Left ventricle myocardium inferior (tissue), 1 donor: ENCODE data around the gene ERO1A. TPM values are rescaled to one million over a fixed set of nuclear protein-coding genes. Genes with fewer than 3 reads are reported as not detected.
A peak's percentile ranks its signal among the peaks of the same experiment; 100 is the strongest.

Experiments used
- DNase-seq: peaks from one replicate; pipeline ENCODE4 v3.0.0-alpha.2; 2020
- H3K27ac ChIP-seq: fragments of 200-600 bp; replicated peaks from 2 replicates; pipeline ENCODE4 v1.8.0; 2021
- H3K27me3 ChIP-seq: fragments of 200-600 bp; 2 replicates; pipeline ENCODE4 v1.8.0; 2021; ENCODE audit warnings: low read depth
- H3K36me3 ChIP-seq: fragments of 200-600 bp; 2 replicates; pipeline ENCODE4 v1.8.0; 2021
- H3K4me1 ChIP-seq: fragments of 200-600 bp; 2 replicates; pipeline ENCODE4 v1.8.0; 2021
- H3K4me3 ChIP-seq: fragments of 200-600 bp; 2 replicates; pipeline ENCODE4 v1.8.0; 2021; ENCODE audit warnings: mild to moderate bottlenecking, moderate library complexity
- H3K9me3 ChIP-seq: fragments of 200-600 bp; replicated peaks from 2 replicates; pipeline ENCODE4 v1.8.0; 2021
- CTCF ChIP-seq: fragments of 200-600 bp; IDR thresholded peaks from 2 replicates; pipeline ENCODE4 v1.8.0; 2021; ENCODE audit warnings: antibody characterized with exemption, mild to moderate bottlenecking, borderline replicate concordance
- intact Hi-C: fragments of 100-400 bp; cut with micrococcal nuclease; formaldehyde crosslinking; loops from one replicate; pipeline ENCODE4 v1.11.0; 2022
- long read RNA-seq: library from polyadenylated mRNA; unstranded; transcript quantifications from one replicate; pipeline ENCODE4 v2.0.0, GENCODE V29; 2021
- total RNA-seq: library from RNA; stranded (reverse); fragmentation: NEBNext Ultra II Directional; extraction: Animal tissue kit (Norgen Biotek cat#: 25700); gene quantifications from one replicate; pipeline ENCODE4 v1.2.1, GENCODE V29; 2021
- donor health status: DM: no; HTN: yes; CAD: no; lungs with severe emphysema.

The ERO1A gene, protein sequence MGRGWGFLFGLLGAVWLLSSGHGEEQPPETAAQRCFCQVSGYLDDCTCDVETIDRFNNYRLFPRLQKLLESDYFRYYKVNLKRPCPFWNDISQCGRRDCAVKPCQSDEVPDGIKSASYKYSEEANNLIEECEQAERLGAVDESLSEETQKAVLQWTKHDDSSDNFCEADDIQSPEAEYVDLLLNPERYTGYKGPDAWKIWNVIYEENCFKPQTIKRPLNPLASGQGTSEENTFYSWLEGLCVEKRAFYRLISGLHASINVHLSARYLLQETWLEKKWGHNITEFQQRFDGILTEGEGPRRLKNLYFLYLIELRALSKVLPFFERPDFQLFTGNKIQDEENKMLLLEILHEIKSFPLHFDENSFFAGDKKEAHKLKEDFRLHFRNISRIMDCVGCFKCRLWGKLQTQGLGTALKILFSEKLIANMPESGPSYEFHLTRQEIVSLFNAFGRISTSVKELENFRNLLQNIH
- 14.6 TPM for total RNA-seq
- long read RNA-seq, partial matches to known transcripts: 1 of 4 reads
- long read RNA-seq, other reads (novel, unspliced or antisense): 3 of 4 reads

GRCh38 chr14:52695481-52696091 lies at the start of gene ERO1A:
Gene ERO1A (minus strand): TSS chr14:52695558. CDS start chr14:52695481, 77 bp downstream.
- DNase-seq: peak; percentile 88
- intact Hi-C loops: no loop called here
- no peak for TF ChIP-seq CTCF

GRCh38 chr14:52741865-52742264 lies 46.5 kb upstream of the ERO1A start:
- peaks cover 36% of the 10 kb centered on the region for H3K4me1 ChIP-seq
- peak overlapping the region; percentile 60 for H3K27ac ChIP-seq
- no peaks in the 10 kb centered on the region for H3K27me3 ChIP-seq
- DNase-seq: no peak
- no peaks in the 10 kb centered on the region for H3K9me3 ChIP-seq
- TF ChIP-seq CTCF: no peak
- intact Hi-C loops: no loop called here
- H3K36me3 ChIP-seq: peaks cover 8% of the 10 kb centered on the region
- no peak overlapping the region for H3K4me3 ChIP-seq

More at GRCh38 chr14:52695481-52696091, at the start of gene ERO1A:
- peaks cover 55% of the 10 kb centered on the region for H3K4me1 ChIP-seq
- peak within 1 kb of the TSS; percentile 97 for H3K27ac ChIP-seq
- H3K9me3 ChIP-seq: no peaks in the 10 kb centered on the region
- H3K36me3 ChIP-seq: no peaks in the 10 kb centered on the region
- no peaks in the 10 kb centered on the region for H3K27me3 ChIP-seq
- peak within 1 kb of the TSS; percentile 90 for H3K4me3 ChIP-seq

DNA sequence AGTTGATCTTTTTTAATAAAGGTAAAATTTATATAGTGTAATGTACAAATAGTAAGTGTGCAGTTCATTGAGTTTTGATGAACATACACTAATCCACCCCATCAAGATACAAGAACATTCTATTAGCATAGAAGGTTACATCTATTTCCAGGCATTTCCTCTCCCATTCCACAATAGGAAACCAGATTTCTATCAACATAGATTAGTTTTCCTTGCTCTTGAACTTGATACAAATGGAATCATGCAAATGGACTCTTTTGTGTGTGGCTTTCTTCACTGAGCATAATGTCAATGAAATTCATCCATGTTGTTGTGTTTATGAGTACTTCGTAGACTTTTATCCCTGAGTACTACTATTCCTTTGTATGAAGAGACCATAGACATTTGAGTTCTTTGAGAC lies 45.4 kb upstream of the ERO1A start:
- Histone ChIP-seq H3K9me3 (no peaks in the 10 kb centered on the region), H3K4me3 (no peak overlapping the region), H3K36me3 (peaks cover 6% of the 10 kb centered on the region), H3K27ac (peak overlapping the region; percentile 60), H3K27me3 (no peaks in the 10 kb centered on the region), H3K4me1 (peaks cover 43% of the 10 kb centered on the region)
- intact Hi-C loops: no loop called here
- no peak for DNase-seq
- no peak for TF ChIP-seq CTCF

- Histone ChIP-seq H3K4me3 (no peak overlapping the region), H3K4me1 (peaks cover 46% of the 10 kb centered on the region), H3K36me3 (peaks cover 7% of the 10 kb centered on the region), H3K9me3 (no peaks in the 10 kb centered on the region), H3K27me3 (no peaks in the 10 kb centered on the region), H3K27ac (no peak overlapping the region)
- no peak for TF ChIP-seq CTCF
- intact Hi-C loops: no loop called here
- DNase-seq: no peak
Observed at GRCh38 chr14:52738409-52738808, 43.1 kb upstream of the ERO1A start.

GRCh38 chr14:52735921-52736489 lies 40.6 kb upstream of the ERO1A start:
- no peak for TF ChIP-seq CTCF
- intact Hi-C loops: no loop called here
- Histone ChIP-seq H3K9me3 (no peaks in the 10 kb centered on the region), H3K4me1 (peaks cover 34% of the 10 kb centered on the region), H3K27ac (no peak overlapping the region), H3K27me3 (no peaks in the 10 kb centered on the region), H3K4me3 (no peak overlapping the region), H3K36me3 (peaks cover 14% of the 10 kb centered on the region)
- no peak for DNase-seq
